Stimulated activated CD8-positive, alpha-beta memory T cell treated with anti-CD3 and anti-CD28 coated beads, Interleukin-4, amount 100 ng/mL, for 24 hours (primary cell): ENCODE results near the gene TMEM120B.
"Not testable (repeated sequence)": the region's sequence is repeated elsewhere in the genome, so short reads cannot be mapped to it uniquely, and the experiment has no call there.

Source experiments
- DNase-seq: peaks from one replicate; pipeline ENCODE4 v3.0.0-alpha.2; 2020; ENCODE audit warnings: low read depth

The TMEM120B gene

DNA sequence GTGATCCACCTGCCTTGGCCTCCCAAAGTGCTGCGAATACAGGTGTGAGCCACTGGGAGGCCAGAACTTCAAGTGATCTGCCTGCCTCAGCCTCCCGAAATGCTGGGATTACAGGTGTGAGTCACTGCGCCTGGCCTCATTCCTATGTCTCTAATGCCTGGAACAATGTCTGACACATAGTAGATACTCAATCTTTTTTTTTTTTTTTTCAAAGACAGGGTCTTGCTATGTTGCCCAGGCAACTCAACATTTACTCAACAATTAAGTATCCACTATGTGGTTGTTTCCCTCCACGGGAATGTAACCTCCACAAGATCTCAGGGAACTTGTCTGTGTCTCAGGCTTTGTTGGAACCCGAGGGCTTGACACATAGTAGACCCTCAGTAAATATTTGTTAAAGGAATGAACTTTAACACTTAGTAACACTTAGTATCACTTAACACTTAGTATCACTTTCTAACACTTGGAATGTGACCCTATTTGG, 3.0 kb upstream of the TMEM120B start:
- no peak for DNase-seq

DNA sequence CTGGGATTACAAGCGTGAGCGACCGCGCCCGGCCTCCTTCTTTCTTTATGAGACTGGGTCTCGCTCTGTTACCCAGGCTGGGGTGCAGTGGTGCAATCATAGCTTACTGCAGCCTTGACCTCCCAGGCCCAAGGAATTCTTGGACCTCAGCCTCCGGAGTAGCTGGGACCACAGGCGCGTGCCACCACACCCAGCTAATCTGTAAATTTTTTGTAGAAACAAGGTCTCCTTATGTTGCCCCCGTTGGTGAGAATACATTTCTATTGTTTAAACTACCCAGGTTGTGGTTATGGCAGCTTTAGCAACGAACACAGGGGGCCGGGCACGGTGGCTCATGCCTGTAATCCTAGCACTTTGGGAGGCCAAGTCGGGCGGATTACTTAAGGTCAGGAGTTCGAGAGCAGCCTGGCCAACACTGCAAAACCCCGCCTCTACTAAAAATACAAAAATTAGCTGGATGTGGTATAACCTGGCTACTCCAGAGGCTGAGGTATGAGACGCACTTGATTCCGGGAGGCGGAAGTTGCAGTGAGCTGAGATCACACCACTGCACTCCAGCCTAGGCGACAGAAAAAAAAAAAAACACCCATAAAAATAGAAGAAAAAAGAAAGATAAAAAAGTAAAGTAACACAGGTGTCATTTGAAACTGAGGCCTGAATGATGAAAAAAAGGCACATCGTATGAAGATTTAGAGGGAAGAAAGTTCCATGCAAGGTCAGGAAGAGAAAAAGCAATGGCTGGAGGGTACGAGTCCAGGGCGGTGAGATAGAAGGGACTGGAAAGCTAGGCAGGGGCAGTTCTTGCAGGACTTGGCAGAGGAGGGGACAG, 977 bp upstream of the TMEM120B start:
- no peak for DNase-seq

DNA sequence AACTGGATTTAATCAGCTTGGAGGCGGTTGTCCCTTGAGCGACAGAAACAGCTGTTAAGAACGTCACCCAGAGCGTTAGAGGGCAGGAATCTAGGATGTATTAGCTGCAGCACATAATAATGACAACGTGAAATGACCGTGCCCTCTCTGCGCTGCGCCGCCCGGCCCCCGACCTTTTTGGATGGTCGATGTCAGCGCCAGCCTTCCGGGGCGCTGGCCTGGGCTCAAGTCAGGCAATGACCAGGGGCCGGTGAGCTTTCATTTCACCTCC, 427 bp upstream of the TMEM120B start:
- no peak for DNase-seq

DNA sequence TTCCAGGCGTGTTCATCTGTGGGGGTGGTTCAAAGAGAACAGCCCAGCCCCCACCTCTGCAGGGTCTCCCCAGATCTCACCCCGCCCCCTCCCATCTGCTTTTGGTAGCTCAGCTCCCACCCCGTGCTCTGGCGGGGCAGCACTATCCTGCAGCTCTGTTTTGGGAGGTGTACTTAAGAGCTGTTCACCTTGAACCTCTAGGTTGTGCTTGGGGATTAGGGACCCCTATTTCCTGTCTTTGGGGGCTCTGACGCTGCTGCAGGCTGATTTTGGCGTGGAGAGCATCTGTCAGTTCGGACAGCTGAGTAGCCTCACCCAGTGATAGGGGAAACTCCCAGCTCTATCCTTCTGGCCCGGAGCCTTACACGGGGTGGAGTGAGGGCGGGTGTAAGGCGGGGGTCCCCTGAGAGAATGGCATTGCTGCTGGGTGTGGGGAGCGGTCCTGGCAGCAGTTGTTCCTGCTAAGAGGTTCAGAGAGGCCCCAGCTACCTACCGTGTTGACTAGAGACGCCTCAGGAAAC, 765 bp downstream of the TMEM120B start:
- DNase-seq: no peak

DNA sequence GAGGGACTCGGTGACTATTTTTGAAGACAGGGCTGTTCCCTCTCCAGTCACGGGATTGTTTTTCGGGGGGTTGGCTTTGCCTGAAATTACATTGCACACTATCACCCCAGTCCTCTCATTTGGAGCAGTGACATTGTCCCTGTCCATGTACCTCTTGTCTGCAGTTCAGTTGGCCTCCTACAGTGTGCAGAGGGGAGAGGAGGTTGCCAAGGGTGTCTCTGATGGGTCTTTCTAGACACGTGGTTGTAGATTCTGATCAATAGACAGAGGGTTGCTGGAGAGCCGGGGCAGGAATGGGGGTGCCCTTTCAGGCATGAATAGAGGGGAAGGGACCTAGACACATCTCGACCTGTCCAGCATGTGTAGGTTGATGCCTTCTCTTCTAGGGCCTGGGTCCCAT, 1.2 kb downstream of the TMEM120B start:
- DNase-seq: no peak

DNA sequence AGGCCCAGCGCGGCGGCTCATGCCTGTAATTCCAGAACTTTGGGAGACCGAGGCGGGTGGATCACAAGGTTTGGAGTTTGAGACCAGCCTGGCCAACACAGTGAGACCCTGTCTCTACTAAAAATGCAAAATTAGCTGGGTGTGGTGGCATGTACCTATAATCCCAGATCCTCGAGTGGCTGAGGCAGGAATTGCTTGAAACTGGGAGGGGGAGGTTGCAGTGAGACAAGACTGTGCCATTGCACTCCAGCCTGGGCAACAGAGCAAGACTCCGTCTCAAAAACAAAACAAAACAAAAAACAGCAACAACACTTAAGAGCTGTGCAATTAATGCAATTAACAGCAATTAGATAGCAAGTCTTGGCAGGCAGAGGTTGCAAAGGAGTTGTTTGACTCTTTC, 2.5 kb downstream of the TMEM120B start:
- not testable (repeated sequence) for DNase-seq

DNA sequence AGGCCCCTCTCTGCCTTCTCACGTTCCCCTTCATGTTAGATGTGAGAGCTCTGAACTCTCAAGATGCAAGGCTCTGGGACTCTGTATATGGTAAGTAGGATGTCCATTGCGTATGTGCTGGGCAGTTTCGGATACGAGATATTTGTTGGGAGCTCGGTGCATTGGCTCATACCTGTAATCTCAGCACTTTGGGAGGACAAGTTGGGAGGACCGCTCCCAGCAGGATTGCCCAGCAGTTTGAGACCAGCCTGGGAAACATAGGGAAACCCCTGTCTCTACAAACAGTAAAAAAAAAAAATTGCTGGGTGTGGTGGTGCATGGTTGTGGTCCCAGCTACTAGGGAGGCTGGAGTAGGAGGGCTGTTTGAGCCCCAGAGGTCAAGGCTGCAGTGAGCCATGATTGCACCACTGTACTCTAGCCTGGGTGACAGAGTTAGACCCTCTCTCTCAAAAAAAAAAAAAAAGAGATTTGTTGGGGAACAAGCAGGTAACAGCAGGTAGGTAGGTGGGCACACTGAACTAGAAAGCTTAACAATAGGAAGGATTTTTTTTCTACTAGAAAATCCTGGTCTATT, 3.4 kb downstream of the TMEM120B start:
- DNase-seq: no peak

DNA sequence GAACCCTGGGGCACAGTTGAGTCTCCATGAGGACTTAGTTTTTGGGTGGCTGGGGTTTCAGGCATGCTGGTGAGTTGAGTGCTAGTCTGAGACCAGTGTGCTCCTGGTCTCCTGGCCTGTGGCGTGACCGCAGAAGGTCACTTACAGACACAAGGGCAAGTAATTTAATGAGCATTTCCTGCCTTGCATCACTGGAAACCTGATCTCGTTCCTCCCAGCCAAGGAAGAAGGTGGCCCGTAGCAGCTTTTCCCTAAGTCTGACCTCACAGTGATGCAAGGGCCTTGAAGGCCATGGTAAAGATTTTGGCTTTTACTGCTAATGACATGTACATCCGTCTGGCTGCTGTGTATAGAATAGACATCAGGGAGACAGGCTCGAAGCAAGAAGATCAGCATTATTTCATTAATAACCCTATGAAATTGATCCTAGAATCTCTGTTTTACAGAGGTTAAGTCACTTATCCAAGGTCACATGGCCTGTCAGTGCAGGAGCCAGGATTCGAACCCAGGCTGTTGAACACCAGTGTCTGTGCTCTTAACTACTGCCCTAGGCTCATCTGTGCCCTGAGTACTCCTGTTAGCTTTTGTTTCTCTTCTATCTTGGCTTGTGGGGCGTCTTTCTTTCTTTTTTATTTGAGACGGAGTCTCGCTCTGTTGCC, 4.6 kb downstream of the TMEM120B start:
- DNase-seq: no peak

DNA sequence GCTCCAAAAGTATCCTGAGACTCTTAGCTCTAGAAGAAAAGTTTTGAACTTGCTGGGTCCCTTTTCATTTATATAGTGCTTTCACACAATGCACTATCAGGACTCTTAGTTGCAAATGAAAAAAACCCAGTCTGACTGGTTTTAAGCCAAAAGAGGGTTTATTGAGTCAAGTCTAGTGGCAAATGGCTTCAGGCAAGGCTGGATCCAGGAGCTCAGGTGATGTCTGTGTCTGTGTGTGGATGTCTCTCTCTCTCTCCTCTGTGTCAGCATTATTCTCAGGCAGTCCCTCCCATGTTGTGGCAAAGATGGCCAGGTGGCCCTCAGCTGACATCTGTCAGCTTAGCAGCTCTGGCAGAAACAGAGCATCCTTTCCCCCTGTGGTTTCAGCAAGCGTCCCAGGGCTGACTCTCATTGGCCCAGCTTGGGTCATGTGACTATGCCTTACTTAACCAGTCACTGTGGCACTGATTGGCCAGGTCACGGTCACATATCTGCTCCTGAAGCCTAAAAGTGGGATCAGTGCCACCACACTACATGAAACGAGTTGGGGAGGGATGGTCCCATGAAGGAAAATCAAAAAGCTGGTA, 6.2 kb downstream of the TMEM120B start:
- DNase-seq: no peak

DNA sequence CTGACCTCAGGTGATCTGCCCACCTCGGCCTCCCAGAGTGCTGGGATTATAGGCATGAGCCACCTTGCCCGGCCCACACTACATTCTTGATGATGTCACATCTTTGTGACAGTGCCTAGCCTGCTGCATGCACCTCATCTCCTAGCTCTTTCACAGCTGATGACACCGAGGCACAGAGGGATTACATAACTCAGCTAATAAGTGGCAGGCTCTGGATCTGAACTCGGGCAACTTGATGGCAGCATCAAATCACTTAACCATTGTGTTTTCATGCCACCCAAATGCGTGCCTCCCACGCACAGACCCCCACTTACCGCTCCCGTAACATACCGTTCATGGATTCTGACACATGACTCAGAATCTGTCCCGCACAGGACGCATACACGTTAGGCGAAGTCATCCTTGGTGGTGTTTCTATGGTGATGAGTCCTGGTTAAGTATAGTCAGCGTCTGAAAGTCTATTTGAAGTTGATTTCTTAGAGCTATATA, 7.4 kb downstream of the TMEM120B start:
- DNase-seq: no peak

DNA sequence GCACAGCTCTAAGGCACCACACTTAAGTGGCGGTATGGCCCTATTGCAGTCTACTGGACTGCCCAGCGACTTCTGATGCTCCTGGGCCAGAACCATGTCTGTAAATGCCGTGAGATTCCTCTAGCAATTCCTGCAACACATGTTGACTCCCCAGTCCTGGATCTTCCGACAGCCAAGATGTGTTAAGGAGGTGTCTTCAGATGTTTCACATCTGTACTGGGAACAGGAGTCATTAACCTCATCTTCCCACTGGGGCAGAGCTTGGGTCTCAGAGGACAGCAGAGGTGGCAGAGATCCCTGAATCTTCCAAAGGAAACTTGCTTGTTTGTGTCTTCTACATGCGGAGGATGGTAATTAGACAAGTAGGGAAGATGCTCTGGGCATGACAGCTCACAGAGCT, 8.2 kb downstream of the TMEM120B start:
- DNase-seq: no peak

DNA sequence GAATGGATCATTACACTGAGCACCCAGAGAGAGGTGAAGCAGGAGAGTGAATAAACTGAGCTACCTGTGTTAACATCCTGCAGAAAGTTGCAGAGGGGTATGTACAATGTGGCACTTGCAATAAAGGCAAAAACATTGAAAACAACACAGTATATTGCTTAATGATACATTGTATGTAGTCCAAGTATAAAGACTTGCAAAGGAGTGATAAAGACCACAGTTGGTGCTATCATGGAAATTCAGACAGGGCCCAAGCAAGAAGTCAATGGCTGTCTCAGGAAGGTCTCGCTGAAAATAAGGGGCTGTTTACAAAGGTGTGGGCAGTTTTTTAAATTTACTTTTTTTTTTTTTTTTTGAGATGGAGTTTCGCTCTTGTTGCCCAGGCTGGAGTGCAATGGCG, 10.0 kb downstream of the TMEM120B start:
- no peak for DNase-seq

DNA sequence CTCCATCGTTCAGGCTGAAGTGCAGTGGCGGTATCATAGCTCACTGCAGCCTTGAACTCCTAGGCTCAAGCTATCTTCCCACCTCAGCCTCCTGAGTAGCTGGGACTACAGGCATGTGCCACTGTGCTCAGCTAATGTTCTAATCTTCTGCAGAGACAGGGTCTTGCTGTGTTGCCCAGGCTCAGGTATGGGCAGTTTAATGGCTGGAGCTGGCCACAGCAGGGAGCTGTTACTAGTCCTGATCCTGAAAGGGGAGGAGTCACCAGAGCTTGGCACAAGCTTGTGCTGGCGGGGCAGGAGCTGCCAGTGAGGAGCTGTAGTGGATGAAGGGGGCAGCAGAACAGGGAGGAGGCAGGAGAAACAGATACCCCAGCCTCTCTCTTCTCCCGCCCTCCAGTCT, 10.6 kb downstream of the TMEM120B start:
- no peak for DNase-seq

DNA sequence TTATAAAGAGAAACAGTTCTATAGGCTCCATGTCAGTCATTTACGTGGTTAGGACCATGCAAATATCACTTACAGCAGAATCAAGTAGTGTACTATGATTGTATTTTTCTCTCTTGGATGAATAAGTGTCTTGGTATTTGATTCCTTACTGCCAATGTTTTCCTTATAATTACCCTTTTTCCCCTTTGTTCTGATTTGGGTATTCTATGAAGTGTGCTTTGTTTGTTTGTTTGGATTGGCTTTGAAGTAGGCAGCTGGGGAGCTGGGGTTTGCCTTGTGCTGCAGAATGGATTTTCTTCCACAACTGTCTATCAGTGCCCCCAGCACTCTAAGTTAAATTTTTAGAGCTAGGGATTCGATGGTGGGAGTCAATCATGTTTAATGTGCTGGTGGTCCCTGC, 12.4 kb downstream of the TMEM120B start:
- no peak for DNase-seq

DNA sequence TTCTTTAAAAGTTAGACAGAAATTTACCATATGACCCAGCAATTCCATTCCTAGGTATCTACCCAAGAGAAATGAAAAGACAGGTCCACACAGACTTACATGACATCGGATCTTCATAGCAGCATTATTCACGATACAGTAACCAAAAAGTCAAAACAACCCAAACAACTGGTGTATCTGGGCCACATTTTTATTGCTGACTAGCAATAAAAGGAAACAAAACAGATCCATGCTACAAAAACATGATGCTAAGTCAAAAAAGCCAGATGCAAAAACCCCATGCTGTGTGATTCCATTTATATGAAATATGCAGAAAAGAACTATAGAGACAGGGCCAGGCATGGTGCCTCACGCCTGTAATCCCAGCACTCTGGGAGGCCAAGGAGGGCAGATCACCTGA, 12.9 kb downstream of the TMEM120B start:
- DNase-seq: no peak

DNA sequence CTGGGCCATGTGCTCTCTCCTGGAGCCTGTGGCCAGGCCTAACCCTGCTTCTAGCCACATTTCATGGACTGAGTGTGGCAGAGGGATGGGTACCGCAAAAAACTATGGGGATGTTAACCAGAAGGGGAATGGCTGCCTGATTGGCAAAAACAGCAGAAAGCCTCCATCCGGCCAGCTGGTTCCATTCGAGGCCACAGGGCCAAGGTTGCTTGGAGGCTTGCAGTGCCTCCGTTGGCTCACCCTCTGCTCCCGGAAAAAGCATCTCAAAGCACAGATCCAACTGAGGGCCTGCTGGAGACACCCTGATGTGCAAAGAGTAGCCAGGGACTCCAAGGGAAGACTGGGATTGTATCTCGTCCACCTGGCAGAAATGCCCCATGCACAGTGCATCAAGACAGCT, 16.5 kb downstream of the TMEM120B start:
- no peak for DNase-seq

DNA sequence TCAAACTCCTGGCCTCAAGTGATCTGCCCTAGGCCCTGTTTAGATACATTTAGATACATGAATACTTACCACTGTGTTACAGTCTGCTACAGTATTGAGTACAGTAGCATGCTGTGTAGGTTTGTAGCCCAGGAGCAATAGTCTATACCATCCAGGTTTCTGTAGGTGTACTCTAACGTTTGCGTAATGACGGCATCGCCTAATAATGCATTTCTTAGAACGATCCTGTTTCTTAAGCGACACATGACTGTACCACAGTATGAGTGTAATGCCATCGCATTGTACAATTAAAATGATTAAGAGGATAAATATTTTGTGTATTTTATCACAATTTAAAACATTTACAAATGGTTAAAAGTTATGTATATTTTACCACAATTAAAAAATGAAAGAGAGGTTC, 18.9 kb downstream of the TMEM120B start:
- no peak for DNase-seq

DNA sequence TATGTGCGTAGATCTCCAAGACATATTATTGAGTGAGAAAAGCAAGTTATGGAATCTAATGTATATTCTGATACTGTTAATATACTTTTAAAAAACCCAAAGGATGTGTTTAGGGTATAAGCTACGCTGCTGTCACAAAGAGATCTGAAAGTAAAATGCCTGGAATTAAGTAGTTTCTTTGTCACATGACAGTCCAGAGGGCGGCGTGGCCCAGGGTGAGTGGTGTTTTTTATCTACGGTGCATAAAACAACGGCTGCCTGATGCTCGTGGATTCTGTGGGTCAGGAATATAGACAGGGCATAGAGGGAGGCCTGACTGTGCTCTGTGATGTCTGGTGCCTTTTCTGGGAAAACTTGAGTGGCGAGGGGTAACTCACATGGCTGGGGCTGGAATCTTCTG, 21.3 kb downstream of the TMEM120B start:
- DNase-seq: no peak

DNA sequence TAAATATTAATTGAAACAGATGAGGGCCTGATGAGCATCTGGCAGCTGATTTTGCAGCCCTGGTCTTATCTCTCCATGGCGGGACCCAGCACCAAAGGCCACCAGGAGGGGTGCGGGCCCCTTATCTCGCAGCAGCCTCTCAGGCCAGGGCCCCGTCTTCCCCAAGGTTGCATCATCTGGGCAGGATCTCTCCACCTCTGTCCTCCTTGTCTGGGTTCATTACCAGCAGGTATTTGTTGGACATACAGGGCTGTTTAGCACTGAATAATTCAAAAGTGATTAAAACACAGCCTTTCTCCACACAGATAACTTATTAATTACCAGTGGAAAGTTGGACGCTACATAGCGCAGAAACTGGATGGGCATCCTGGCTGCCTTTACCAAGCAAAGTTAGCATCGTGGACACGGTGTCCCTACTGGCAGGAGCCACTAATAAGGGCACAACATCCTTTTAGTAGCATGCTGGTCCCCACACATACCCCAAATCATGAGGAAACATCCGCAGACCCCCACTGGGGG, 25.8 kb downstream of the TMEM120B start:
- no peak for DNase-seq

DNA sequence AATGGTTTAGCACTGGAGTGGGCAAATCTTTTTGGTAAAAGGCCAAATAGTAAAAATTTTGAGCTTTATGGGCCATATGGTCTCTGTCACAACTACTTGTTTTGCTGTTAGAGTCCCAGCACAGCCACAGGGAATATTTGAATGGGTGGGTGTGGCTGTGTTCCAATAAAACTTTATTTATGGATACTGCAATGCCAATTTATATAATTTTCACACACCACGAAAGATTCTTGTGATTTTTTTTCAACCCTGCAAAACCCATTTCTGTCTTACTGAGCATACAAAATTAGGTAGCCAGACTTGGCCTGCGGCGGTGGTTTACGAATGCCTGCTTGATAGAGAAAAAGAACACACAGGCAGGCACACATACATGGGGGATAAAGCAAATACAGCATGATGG, 28.3 kb downstream of the TMEM120B start:
- no peak for DNase-seq

DNA sequence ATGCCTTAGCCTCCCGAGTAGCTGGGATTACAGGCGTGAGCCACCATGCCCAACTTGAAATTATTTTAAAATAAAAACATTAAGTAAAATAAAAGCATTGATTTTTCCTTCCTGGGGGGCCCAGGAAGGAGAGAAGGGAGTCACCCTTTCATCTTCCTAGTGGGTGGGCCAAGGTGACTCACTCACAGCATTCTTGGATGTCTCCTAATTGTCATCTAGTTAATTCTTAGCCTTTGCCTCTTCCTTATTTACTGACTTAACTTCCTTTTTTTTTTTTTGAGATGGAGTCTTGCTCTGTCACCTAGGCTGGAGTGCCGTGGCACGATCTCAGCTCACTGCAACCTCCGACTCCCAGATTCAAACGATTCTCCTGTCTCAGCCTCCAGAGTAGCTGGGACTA, 29.2 kb downstream of the TMEM120B start:
- no peak for DNase-seq

DNA sequence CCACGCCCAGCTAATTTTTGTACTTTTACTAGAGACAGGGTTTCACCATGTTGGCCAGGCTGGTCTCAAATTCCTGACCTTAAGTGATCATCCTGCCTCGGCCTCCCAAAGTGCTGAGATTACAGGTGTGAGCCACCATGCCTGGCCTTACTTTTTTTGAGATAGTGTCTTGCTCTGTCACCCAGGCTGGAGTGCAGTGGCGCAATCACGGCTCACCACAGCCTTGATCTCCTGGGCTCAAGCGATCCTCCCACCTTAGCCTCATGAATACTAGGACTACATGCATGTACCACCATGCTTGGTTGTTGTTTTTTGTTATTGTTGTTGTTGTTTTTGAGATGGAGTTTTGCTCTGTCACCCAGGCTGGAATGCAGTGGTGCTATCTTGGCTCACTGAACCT, 33.0 kb downstream of the TMEM120B start:
- DNase-seq: not testable (repeated sequence)

DNA sequence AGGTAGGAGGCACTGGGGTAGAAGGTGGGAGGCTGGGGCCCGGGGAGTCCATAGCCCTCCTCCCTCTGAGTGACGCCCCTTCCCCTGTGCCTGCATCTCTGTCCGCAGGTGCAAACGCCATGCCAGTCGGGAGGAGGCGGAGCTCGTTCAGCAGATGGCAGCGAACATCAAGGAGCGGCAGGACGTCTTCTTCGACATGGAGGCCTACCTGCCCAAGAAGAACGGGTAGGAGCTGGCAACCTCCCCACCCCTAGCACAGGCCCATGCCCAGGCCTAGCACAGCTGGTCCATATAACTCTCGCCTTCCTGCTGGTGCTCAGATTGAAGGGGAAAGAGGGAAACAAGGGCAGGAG, 35.6 kb downstream of the TMEM120B start:
- no peak for DNase-seq
